Urinary bladder (tissue), 4 donors: ENCODE measurements around the gene NLK. TPM values are rescaled to one million over a fixed set of nuclear protein-coding genes. Genes with fewer than 3 reads are reported as not detected.

Experiments used
- DNase-seq: peaks from one replicate; pipeline ENCODE4 v3.0.0-alpha.2; 2015; ENCODE audit errors: extremely low spot score
- H3K27ac ChIP-seq: one replicate; pipeline ENCODE4 v1.5.1; 2013; ENCODE audit warnings: low read depth, mild to moderate bottlenecking, moderate library complexity
- H3K36me3 ChIP-seq: one replicate; pipeline ENCODE4 v1.6.1; 2013; ENCODE audit warnings: mild to moderate bottlenecking, moderate library complexity; ENCODE audit not compliant: insufficient read depth
- H3K4me1 ChIP-seq: one replicate; pipeline ENCODE4 v1.6.1; 2013; ENCODE audit warnings: mild to moderate bottlenecking, moderate library complexity; ENCODE audit not compliant: insufficient read depth
- H3K4me3 ChIP-seq: one replicate; pipeline ENCODE4 v1.5.1; 2013; ENCODE audit warnings: low read depth, low read length
- WGBS: extraction: QIAGEN DNeasy Blood & Tissue Kit; methylation state at CpG from one replicate; pipeline ENCODE4 v1.1.7; 2013; 5-methylcytosine and 5-hydroxymethylcytosine counted together
- polyA plus RNA-seq: library from polyadenylated mRNA; stranded (reverse); fragments of 200-250 nt; gene quantifications from one replicate; pipeline ENCODE4 v1.2.3, GENCODE V29; 2013
- total RNA-seq: library from RNA; depleted of rRNA; stranded (reverse); fragments of >200 nt; gene quantifications from one replicate; pipeline ENCODE4 v1.2.3, GENCODE V29; 2014
- donor health status: healthy with polysubstance abuse.
- donor health status: healthy.

Gene NLK
- total and polyA plus RNA-seq, 2 donors, result 6.8 to 28.1 TPM

DNA sequence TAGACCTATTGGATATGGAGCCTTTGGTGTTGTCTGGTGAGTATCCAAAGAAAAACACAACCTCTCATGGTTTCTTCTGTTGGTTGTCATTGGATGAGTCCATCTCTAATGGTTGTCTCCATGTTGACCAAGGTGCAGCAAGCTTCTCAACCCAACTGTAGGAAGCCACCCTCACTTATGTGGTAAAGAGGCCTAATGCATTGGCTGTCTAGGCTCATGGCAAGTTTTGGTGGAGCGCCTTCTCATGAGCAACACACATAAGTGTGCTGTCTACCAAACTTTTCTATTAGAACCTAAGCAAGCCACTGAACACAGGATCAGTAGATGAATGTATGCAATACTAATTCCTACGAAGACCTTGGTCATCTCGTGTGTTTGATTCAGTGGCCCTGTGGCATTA lies 819 bp downstream of the NLK start:
- H3K27ac ChIP-seq, result no peak overlapping the region
- peaks cover 2% of the 10 kb centered on the region for H3K4me1 ChIP-seq
- H3K36me3 ChIP-seq, result no peaks in the 10 kb centered on the region
- WGBS, result 96% methylated on average over 3 of the region's 3 CpGs
- no peak for DNase-seq
- no peak overlapping the region for H3K4me3 ChIP-seq

DNA sequence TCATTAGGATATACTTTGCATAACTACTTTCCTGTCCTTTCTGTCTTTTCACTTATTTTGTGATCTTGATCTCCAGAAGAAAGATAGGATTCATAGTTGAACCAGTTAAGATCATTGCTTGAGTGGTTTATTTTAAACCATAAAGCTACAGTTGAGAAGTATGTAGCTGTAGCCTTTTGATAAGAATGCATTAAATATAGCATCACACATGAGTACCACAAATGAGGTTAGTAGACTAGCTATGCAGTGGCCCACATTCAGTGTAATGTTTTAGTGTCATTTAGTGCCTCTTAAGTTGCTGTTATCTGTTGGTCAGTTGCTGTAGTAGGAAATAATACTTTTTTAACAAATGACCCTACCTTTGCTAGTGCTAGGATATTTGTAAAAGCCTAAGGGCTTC lies 1.3 kb downstream of the NLK start:
- Histone ChIP-seq H3K36me3 (no peaks in the 10 kb centered on the region), H3K27ac (no peak overlapping the region), H3K4me3 (no peak overlapping the region), H3K4me1 (peaks cover 2% of the 10 kb centered on the region)
- no peak for DNase-seq

DNA sequence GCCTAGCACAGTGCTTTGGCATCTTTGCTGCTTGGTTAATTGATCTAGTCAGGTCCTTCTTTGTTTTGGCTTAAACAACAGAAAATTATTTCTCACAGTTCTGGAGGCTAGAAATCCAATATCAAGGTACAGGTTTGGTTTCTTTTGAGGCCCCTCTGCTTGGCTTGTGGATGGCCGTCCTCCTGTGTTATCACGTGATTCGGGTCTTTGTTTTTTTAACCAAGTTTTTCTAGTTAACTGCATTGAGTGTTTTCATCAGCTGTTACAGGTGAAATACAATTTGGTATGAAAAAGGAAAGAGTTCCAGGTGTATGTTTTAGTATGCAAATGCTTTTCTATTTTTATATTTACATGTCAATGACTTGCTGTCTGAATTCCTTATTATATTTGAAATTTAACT lies 2.8 kb downstream of the NLK start:
- Histone ChIP-seq H3K4me1 (peaks cover 2% of the 10 kb centered on the region), H3K4me3 (no peak overlapping the region), H3K36me3 (no peaks in the 10 kb centered on the region), H3K27ac (no peak overlapping the region)
- WGBS, result 72% methylated on average over 3 of the region's 3 CpGs
- DNase-seq, result no peak

DNA sequence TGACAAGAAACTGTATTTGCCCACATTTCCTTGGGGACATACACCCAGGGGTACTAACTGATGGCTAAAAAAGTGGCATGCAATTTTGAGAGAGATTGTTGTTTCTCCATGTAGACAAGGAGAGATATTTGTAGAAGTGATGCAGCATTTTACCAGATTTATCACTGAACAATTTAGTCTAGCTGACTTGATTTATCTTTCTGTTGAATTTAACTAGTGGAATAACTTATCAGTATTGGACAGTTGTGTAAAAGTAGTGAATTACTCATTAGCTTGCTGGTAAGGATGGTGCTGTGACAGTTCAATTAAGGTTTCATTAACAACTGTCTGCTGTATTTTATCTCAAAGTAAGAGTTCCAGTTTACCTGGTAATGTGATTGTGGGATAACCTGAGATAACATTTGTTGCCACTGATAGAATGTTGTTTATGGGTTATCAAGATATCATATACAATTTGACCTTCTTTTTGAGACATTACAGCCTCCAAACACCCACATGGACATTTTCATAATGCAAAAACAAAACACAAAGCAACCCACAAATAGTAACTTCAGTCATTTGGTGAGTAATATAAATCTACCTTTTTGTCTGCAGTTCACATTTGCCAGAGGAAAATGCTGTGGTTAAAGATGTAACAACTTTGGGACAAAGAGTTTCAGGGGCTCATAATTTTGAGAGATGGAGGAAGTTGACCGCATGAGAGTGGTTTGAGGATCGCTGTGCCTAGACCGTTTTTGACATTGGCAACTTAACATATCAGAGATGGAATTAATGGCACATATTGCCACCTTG lies 3.8 kb downstream of the NLK start:
- Histone ChIP-seq H3K27ac (no peak overlapping the region), H3K4me1 (peaks cover 2% of the 10 kb centered on the region), H3K4me3 (no peak overlapping the region), H3K36me3 (no peaks in the 10 kb centered on the region)
- no peak for DNase-seq
- 83% methylated on average over 3 of the region's 3 CpGs for WGBS

DNA sequence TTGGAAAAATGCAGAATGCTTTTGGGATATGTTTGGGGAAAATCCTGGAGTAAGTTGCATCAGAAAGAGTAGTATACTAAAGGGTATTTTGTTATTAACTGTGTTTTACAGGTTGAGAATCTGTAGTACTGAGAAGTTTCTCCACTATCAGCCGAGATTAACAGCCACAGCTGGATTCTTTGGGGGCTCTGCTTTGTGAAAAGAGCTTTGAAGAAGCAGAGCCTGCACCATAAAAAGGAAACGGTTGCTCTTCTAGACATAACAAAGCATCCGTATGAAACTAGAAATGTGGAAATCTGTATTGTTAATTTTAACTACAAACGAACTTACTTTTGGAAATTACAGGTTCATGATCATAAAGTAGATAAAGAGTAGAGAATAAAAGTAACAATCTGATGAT lies 5.3 kb downstream of the NLK start:
- DNase-seq, result no peak
- H3K4me1 ChIP-seq, result peaks cover 2% of the 10 kb centered on the region
- no peaks in the 10 kb centered on the region for H3K36me3 ChIP-seq
- H3K4me3 ChIP-seq, result no peak overlapping the region
- WGBS, result 21% methylated on average over 4 of the region's 4 CpGs
- H3K27ac ChIP-seq, result no peak overlapping the region

DNA sequence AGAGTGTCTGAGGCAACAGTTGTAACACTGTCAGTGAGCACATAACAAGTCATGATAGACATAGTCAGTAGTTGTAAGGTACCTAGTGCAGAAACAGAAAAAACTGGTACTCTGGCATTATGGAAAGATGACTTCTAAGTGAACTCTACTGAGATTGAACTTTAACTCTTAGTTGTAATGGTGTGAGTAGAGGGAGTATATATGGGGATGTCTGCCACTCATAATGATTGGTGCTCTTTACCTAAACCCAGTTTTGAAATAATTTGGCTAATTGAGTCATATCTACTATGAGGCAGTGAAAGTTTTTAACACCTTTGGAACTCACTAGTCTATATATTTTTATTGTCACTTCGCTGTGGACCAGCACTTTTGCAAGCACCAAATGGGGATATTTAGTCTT lies 6.6 kb downstream of the NLK start:
- DNase-seq, result no peak
- 95% methylated on average over 1 of the region's 1 CpG for WGBS
- Histone ChIP-seq H3K4me1 (peaks cover 2% of the 10 kb centered on the region), H3K36me3 (no peaks in the 10 kb centered on the region), H3K4me3 (no peak overlapping the region), H3K27ac (no peak overlapping the region)

DNA sequence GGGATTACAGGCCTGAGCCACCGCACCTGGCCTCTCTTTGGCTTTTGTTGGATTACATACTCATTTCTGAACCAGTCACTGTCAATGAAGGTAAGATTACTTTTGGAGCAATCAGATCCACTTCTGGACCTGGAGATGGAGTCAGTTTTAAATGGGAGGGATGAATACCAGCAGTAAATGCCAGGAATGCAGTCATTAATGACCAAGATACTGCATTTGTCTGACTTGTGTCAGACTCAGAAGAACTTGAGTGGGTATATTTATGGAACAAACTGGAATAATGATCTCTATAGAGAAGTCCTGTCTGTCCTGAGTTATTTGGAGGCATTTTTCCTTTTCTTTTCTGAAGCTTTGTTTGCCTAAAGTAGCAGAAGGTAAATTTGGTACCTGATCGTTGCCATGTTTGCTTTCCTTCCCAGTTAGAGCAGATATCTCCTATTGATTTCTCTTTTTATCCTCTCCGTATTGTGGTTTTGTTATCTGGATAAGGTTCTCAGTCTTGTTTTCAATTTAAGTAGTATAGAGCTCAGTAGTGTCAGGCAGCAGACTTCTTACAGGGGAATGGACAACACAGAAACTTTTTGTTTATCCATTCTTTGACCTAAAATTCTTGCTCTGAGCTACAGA lies 10.7 kb downstream of the NLK start:
- H3K27ac ChIP-seq, result no peak overlapping the region
- 78% methylated on average over 3 of the region's 3 CpGs for WGBS
- H3K36me3 ChIP-seq, result no peaks in the 10 kb centered on the region
- H3K4me1 ChIP-seq, result no peaks in the 10 kb centered on the region
- no peak for DNase-seq
- no peak overlapping the region for H3K4me3 ChIP-seq

DNA sequence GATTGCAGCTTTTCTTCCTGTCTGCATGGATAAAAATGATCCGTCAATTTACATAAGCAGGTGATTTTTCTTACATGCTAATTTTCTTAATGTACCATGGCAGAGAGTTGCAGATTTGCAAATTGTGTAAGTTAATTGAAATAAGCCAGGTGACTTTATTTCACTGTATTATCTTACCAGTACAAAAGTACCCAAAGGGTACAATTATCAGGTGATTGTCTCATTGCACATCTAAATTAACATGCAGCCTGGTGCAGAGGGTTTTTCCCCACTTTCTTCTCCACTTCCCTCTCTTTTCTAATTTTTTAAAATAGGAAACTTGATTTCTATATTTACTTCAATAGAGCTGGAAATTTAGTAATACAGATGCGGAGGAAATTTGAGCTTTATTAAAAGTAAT lies 11.2 kb downstream of the NLK start:
- Histone ChIP-seq H3K27ac (no peak overlapping the region), H3K4me3 (no peak overlapping the region), H3K4me1 (no peaks in the 10 kb centered on the region), H3K36me3 (no peaks in the 10 kb centered on the region)
- 83% methylated on average over 2 of the region's 2 CpGs for WGBS
- DNase-seq, result no peak

DNA sequence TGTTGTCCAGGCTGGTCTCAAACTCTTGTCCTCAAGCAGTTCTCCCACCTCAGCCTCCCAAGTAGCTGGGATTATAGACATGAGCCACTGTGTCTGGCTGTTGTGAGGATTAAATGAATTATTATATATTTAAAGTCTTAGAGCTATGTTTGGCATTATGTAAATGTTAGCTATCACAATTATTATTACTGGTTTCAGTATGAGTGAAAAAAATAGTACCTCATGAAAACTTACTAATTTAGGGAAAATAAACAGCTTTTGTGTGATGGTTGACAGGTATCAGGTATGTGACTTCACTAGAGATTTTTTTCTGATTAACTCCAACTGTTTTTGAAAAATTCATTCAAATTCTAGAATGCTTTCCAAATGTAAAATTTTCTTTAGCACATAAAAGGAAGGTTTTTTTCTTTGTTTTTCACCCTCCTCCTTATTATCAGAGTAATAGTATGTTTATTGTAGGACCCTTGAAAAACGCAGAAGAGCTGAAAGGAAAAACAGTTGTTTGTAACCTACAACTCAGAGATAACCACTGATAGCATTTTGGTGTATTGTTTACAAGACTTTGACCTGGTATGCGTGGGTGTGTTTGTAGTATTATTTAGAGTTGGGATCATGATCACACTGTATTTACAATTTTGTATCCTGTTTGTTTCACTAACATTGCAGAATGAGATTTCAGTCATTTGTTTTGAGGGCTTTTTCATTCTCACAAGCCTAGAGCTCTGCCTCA lies 13.2 kb downstream of the NLK start:
- H3K4me1 ChIP-seq, result no peaks in the 10 kb centered on the region

DNA sequence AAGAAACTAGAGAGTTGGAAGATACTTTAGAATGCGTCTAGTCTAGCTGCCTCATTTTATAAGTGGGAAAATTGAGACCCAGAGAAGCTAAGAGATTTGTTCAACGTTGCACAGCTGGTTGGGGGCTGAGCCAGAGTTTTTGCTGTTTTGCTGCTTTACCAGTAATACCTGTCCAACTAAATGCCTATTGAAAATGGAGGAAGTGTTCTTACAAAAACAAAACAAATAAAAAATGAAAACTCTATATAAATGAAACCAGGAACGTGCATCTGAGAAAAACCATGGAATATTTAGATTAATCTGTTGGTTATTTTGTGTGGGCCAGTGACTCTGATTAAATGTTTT lies 13.8 kb downstream of the NLK start:
- no peak overlapping the region for H3K4me3 ChIP-seq
- 54% methylated on average over 3 of the region's 3 CpGs for WGBS
- no peak for DNase-seq
- no peaks in the 10 kb centered on the region for H3K4me1 ChIP-seq
- no peaks in the 10 kb centered on the region for H3K36me3 ChIP-seq
- H3K27ac ChIP-seq, result no peak overlapping the region

More for the DNA sequence above, 13.2 kb downstream of the NLK start:
- WGBS, result 51% methylated on average over 2 of the region's 2 CpGs
- no peaks in the 10 kb centered on the region for H3K36me3 ChIP-seq
- no peak overlapping the region for H3K27ac ChIP-seq
- no peak for DNase-seq
- no peak overlapping the region for H3K4me3 ChIP-seq

DNA sequence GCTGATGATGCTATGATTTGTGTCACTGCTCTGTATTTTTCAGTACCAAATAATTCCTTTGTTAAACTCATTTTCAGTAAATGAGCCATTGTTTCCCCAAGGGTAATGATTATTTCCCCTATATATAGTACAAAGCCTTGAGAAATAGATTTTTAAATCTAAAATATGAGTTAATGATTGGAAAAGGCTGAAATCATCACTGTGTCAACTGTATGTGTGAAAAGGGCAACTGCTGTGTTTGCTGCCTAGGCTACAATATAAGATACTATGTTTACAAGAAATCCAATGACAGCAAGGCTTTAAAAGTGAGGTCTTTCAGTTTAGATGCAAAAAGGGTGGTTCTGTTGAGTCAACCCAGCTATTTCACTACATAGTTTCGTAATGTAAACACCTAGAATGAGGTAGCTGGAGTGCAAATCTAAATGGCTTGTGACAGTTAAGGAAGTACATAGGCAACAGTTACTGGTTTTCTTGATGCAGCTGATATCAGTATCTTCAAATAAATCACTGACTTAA lies 15.3 kb downstream of the NLK start:
- H3K4me1 ChIP-seq, result no peaks in the 10 kb centered on the region
- H3K4me3 ChIP-seq, result no peak overlapping the region
- H3K36me3 ChIP-seq, result no peaks in the 10 kb centered on the region
- H3K27ac ChIP-seq, result no peak overlapping the region
- DNase-seq, result peak; percentile 50
- WGBS, result 73% methylated on average over 1 of the region's 1 CpG

DNA sequence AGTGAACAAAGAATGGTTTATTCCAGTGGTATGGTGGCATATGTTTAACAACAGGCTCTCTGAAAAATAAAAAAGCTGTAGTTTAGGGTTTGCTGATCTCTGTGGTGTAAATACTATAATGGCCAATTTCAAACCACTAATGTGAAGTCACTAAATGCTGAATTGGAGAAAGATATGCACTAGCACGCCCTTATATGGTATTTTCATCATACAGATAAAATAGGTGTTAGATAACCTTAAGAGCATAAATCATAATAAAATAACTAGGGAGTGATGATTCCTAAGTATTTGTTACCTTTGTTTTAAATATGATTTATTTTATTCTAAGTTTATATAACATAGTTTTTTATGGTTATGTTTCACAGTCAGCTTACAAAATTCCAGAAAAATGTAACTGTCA lies 17.2 kb downstream of the NLK start:
- no peaks in the 10 kb centered on the region for H3K36me3 ChIP-seq
- WGBS, result 65% methylated on average over 1 of the region's 1 CpG
- H3K4me1 ChIP-seq, result no peaks in the 10 kb centered on the region
- H3K4me3 ChIP-seq, result no peak overlapping the region
- H3K27ac ChIP-seq, result no peak overlapping the region
- no peak for DNase-seq

DNA sequence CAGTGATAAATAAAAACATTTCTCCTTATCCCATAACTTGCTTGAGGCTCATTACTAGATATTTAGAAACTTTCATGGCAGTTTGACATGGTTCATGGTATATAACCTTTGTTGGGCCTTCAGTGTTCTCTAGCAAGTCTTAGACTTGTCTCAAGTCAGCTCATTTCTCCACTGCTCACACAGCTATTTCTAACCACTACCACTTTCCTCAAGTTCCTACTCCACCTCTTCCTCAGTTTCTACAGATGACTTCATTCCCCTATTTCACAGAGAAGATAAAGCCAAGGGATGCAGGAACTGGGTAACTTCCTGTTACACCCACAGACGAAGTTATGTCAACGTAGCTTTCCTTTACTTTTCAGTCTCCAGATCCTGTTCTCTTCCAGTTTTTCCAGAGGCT lies 23.2 kb downstream of the NLK start:
- DNase-seq, result no peak
- Histone ChIP-seq H3K36me3 (no peaks in the 10 kb centered on the region), H3K27ac (no peak overlapping the region), H3K4me3 (no peak overlapping the region), H3K4me1 (no peaks in the 10 kb centered on the region)
- 65% methylated on average over 2 of the region's 2 CpGs for WGBS

DNA sequence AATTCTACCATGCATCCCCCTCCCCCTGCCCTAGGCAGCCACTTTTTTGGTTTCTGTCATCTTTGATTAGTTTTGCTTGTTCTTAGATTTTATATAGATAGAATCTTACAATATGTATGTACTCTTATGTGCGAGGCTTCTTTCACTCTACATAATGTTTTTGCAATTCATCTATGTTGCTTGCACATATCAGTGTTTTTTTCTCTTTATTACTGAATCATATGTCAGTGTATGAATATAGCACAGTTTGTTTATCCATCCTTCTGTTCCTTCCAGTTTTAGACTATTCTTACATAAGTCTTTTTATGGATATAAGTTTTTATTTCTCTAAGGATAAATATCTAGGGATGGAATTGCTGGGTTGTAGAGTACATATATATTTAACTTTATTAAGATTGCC lies 26.6 kb downstream of the NLK start:
- no peak for DNase-seq
- Histone ChIP-seq H3K4me1 (no peaks in the 10 kb centered on the region), H3K4me3 (no peak overlapping the region), H3K36me3 (no peaks in the 10 kb centered on the region), H3K27ac (no peak overlapping the region)
- 95% methylated on average over 1 of the region's 1 CpG for WGBS
